OCI-LY7 (cell line): ENCODE results near the gene KLF16. TPM values are rescaled to one million over a fixed set of nuclear protein-coding genes. Genes with fewer than 3 reads are reported as not detected.

ENCODE experiments used
- BruUV-seq: library from RNA; stranded (reverse); fragments of 400-500 nt; replicated peaks from 2 replicates; lab custom pipeline; 2021; lab: Mats Ljungman, UMichigan
- CTCF ChIA-PET: fragments of 300-600 bp; sonication (Branson Sonifier 250); formaldehyde crosslinking; loops from one replicate; lab custom pipeline; 2022; ENCODE audit warnings: antibody characterized with exemption; ENCODE audit not compliant: unreplicated experiment; lab: Charles Lee
- POLR2A ChIA-PET: fragments of 300-600 bp; sonication (Branson Sonifier 250); formaldehyde crosslinking; loops from one replicate; lab custom pipeline; 2022; ENCODE audit warnings: antibody characterized with exemption; lab: Charles Lee
- DNase-seq: peaks from one replicate; pipeline ENCODE4 v3.0.0-alpha.2; 2015; ENCODE audit warnings: low spot score
- H2AFZ ChIP-seq: fragments of 200-600 bp; sonication (generic), shearing (Covaris generic); 2 replicates; pipeline ENCODE4 v1.6.1; 2014; ENCODE audit warnings: mild to moderate bottlenecking, antibody characterized with exemption, low read length, moderate library complexity
- H3K27ac ChIP-seq: fragments of 200-600 bp; sonication (generic); 2 replicates; pipeline ENCODE4 v1.5.1; 2014; ENCODE audit warnings: mixed run types, low read depth, mild to moderate bottlenecking, moderate library complexity, low read length, inconsistent platforms; ENCODE audit not compliant: poor library complexity, severe bottlenecking
- H3K36me3 ChIP-seq: fragments of 200-600 bp; sonication (generic); 2 replicates; pipeline ENCODE4 v1.6.1; 2014; ENCODE audit warnings: mild to moderate bottlenecking, antibody characterized with exemption, low read length, moderate library complexity, mixed read lengths; ENCODE audit not compliant: insufficient read depth
- H3K4me1 ChIP-seq: fragments of 200-600 bp; sonication (generic); 2 replicates; pipeline ENCODE4 v1.5.1; 2014; ENCODE audit warnings: mild to moderate bottlenecking, low read length; ENCODE audit not compliant: insufficient read depth, poor library complexity, severe bottlenecking
- H3K4me2 ChIP-seq: fragments of 200-600 bp; sonication (generic); 2 replicates; pipeline ENCODE4 v1.6.1; 2014; ENCODE audit warnings: mild to moderate bottlenecking, low read length
- H3K4me3 ChIP-seq: fragments of 200-600 bp; sonication (generic); 2 replicates; pipeline ENCODE4 v1.5.1; 2014; ENCODE audit warnings: mild to moderate bottlenecking, low read depth, low read length; ENCODE audit not compliant: poor library complexity, severe bottlenecking
- H3K79me2 ChIP-seq: fragments of 200-600 bp; sonication (generic); 2 replicates; pipeline ENCODE4 v1.6.1; 2016; ENCODE audit warnings: low read depth, mild to moderate bottlenecking, low read length, moderate library complexity, mixed read lengths; ENCODE audit not compliant: insufficient read depth
- H3K9me2 ChIP-seq: fragments of 200-600 bp; sonication (generic); 2 replicates; pipeline ENCODE4 v1.6.1; 2016; ENCODE audit warnings: mild to moderate bottlenecking, low read length, mixed read lengths; ENCODE audit not compliant: insufficient read depth
- H3K9me3 ChIP-seq: fragments of 200-600 bp; sonication (generic); 2 replicates; pipeline ENCODE4 v1.6.1; 2014; ENCODE audit warnings: mild to moderate bottlenecking, mixed run types, low read length, mixed read lengths
- H4K20me1 ChIP-seq: fragments of 200-600 bp; sonication (generic); 2 replicates; pipeline ENCODE4 v1.6.1; 2014; ENCODE audit warnings: mild to moderate bottlenecking, antibody characterized with exemption, low read length, moderate library complexity, mixed read lengths; ENCODE audit not compliant: insufficient read depth
- EZH2phosphoT487 ChIP-seq: fragments of 200-600 bp; sonication (generic); IDR thresholded peaks from 2 replicates; pipeline ENCODE4 v1.6.1; 2018; ENCODE audit warnings: low read depth, borderline replicate concordance, mild to moderate bottlenecking, mixed run types, antibody characterized with exemption, low read length, moderate library complexity, mixed read lengths
- intact Hi-C: fragments of 100-400 bp; cut with micrococcal nuclease; formaldehyde crosslinking; loops from one replicate; pipeline ENCODE4 v1.10.0; 2022; ENCODE audit not compliant: unreplicated experiment
- total RNA-seq, 2 experiments: library from RNA; depleted of rRNA in 1 of 2; stranded (reverse); fragments of >200 nt in 1 of 2; shearing (Covaris generic) in 1 of 2; gene quantifications; 2 replicates each; pipeline ENCODE4 v1.2.3, GENCODE V29; 2014 to 2022
- TF ChIP-seq, protein P1 (sequence below): fragments of 200-600 bp; sonication (generic); conservative IDR thresholded peaks from 2 replicates; pipeline ENCODE4 v1.5.1; 2014; ENCODE audit warnings: mild to moderate bottlenecking, antibody characterized with exemption, low read length, moderate library complexity, mixed read lengths

Gene KLF16
- total RNA-seq, 2 experiments from 2014 or later = 9.6 to 44.4 TPM

GRCh38 chr19:1823020-1823419 is 40.4 kb downstream of the KLF16 start:
- Histone ChIP-seq H3K9me2 (no peaks in the 10 kb centered on the region), H3K4me2 (no peak overlapping the region), H4K20me1 (no peaks in the 10 kb centered on the region), H3K4me3 (no peak overlapping the region), H3K4me1 (no peaks in the 10 kb centered on the region), H3K79me2 (no peaks in the 10 kb centered on the region), H2AFZ (no peak overlapping the region), H3K27ac (no peak overlapping the region), H3K9me3 (no peaks in the 10 kb centered on the region), H3K36me3 (peaks cover 89% of the 10 kb centered on the region)
- no TSS peak for BruUV-seq
- no peak for TF ChIP-seq EZH2phosphoT487
- TF ChIP-seq, protein P1, sequence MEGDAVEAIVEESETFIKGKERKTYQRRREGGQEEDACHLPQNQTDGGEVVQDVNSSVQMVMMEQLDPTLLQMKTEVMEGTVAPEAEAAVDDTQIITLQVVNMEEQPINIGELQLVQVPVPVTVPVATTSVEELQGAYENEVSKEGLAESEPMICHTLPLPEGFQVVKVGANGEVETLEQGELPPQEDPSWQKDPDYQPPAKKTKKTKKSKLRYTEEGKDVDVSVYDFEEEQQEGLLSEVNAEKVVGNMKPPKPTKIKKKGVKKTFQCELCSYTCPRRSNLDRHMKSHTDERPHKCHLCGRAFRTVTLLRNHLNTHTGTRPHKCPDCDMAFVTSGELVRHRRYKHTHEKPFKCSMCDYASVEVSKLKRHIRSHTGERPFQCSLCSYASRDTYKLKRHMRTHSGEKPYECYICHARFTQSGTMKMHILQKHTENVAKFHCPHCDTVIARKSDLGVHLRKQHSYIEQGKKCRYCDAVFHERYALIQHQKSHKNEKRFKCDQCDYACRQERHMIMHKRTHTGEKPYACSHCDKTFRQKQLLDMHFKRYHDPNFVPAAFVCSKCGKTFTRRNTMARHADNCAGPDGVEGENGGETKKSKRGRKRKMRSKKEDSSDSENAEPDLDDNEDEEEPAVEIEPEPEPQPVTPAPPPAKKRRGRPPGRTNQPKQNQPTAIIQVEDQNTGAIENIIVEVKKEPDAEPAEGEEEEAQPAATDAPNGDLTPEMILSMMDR = no peak
- intact Hi-C loops = no loop called here
- POLR2A ChIA-PET = no interaction called here
- CTCF ChIA-PET = no interaction called here
- DNase-seq = no peak

GRCh38 chr19:1822210-1822609 is 41.2 kb downstream of the KLF16 start:
- BruUV-seq = no TSS peak

More at GRCh38 chr19:1822210-1822609, 41.2 kb downstream of the KLF16 start:
- DNase-seq = no peak
- peaks cover 89% of the 10 kb centered on the region for H3K36me3 ChIP-seq
- no peak overlapping the region for H2AFZ ChIP-seq
- no peak overlapping the region for H3K4me3 ChIP-seq
- H3K4me1 ChIP-seq = no peaks in the 10 kb centered on the region
- no peaks in the 10 kb centered on the region for H3K9me3 ChIP-seq
- no peaks in the 10 kb centered on the region for H4K20me1 ChIP-seq
- TF ChIP-seq EZH2phosphoT487 = no peak
- TF ChIP-seq, protein P1 = no peak
- H3K4me2 ChIP-seq = no peak overlapping the region
- POLR2A ChIA-PET = no interaction called here
- H3K27ac ChIP-seq = no peak overlapping the region
- CTCF ChIA-PET = no interaction called here
- no peaks in the 10 kb centered on the region for H3K9me2 ChIP-seq
- intact Hi-C loops = no loop called here
- no peaks in the 10 kb centered on the region for H3K79me2 ChIP-seq
